CD14-positive monocyte (primary cell): ENCODE data around the gene LYRM4. TPM values are rescaled to one million over a fixed set of nuclear protein-coding genes. Genes with fewer than 3 reads are reported as not detected.

Source experiments
- DNase-seq, 3 donors: peaks; one replicate each; pipeline ENCODE4 v3.0.0-alpha.2; 2011 to 2022
- H2AFZ ChIP-seq: 2 replicates; pipeline ENCODE4 v1.6.0; 2012; ENCODE audit warnings: mild to moderate bottlenecking, low read depth, low read length, inconsistent platforms; ENCODE audit not compliant: insufficient read depth, poor library complexity, severe bottlenecking
- H3K27ac ChIP-seq, 2 donors: 1 replicate in 1 of 2; 2 replicates in 1 of 2; pipeline ENCODE4 v1.5.1; 2012 to 2013; ENCODE audit warnings: low read length in 2 of 2, control low read depth in 1 of 2, inconsistent platforms in 1 of 2, low read depth in 1 of 2, mild to moderate bottlenecking in 1 of 2
- H3K27me3 ChIP-seq, 2 donors: one replicate each; pipeline versions ENCODE4 v1.6.0 to v1.6.1; 2011 to 2013; ENCODE audit warnings: low read length in 2 of 2; ENCODE audit not compliant: control insufficient read depth in 2 of 2, insufficient read depth in 2 of 2
- H3K36me3 ChIP-seq, 2 donors: replicated peaks in 1 of 2; 1 replicate in 1 of 2; 2 replicates in 1 of 2; pipeline versions ENCODE4 v1.5.1 to v1.6.1; 2012 to 2013; ENCODE audit warnings: low read length in 2 of 2, control low read depth in 1 of 2, inconsistent platforms in 1 of 2, mild to moderate bottlenecking in 1 of 2; ENCODE audit not compliant: insufficient read depth in 2 of 2, control insufficient read depth in 1 of 2
- H3K4me1 ChIP-seq, 2 donors: 1 replicate in 1 of 2; 2 replicates in 1 of 2; pipeline versions ENCODE4 v1.5.1 to v1.6.1; 2012 to 2013; ENCODE audit warnings: low read length in 2 of 2, control low read depth in 1 of 2, inconsistent platforms in 1 of 2, mild to moderate bottlenecking in 1 of 2, moderate library complexity in 1 of 2; ENCODE audit not compliant: insufficient read depth in 2 of 2, control insufficient read depth in 1 of 2
- H3K4me2 ChIP-seq: replicated peaks from 2 replicates; pipeline ENCODE3; 2012; ENCODE audit warnings: low read length, moderate library complexity, mild to moderate bottlenecking; ENCODE audit not compliant: poor library complexity, severe bottlenecking; ENCODE audit errors: extremely low read depth
- H3K4me3 ChIP-seq, 3 experiments: fragments of 200-600 bp in 1 of 3; sonication (generic) in 1 of 3; replicated peaks in 1 of 3; 1 replicate in 2 of 3; 2 replicates in 1 of 3; pipeline ENCODE4 v1.5.1; 2011 to 2013; ENCODE audit warnings: low read length in 3 of 3, mild to moderate bottlenecking in 3 of 3, control low read depth in 2 of 3, low read depth in 2 of 3, inconsistent platforms in 1 of 3, moderate library complexity in 1 of 3
- H3K79me2 ChIP-seq: 2 replicates; pipeline ENCODE4 v1.6.0; 2012; ENCODE audit warnings: mild to moderate bottlenecking, control low read depth, inconsistent platforms, low read length, moderate library complexity; ENCODE audit not compliant: insufficient read depth
- H3K9ac ChIP-seq: 2 replicates; pipeline ENCODE4 v1.6.0; 2017; ENCODE audit warnings: low read length, mild to moderate bottlenecking; ENCODE audit not compliant: insufficient read depth, poor library complexity, severe bottlenecking
- H3K9me3 ChIP-seq, 2 donors: replicated peaks in 1 of 2; 1 replicate in 1 of 2; 2 replicates in 1 of 2; pipeline versions ENCODE4 v1.5.1 to v1.6.1; 2012 to 2013; ENCODE audit warnings: low read length in 2 of 2, control low read depth in 1 of 2; ENCODE audit not compliant: control insufficient read depth in 1 of 2, insufficient read depth in 1 of 2
- H4K20me1 ChIP-seq: 2 replicates; pipeline ENCODE4 v1.6.0; 2012; ENCODE audit warnings: mild to moderate bottlenecking, low read length, control low read depth, moderate library complexity; ENCODE audit not compliant: insufficient read depth
- H3K27ac Mint-ChIP-seq, 7 donors: one replicate each; pipeline ENCODE4 v1.8.0; 2020; ENCODE audit warnings: mild to moderate bottlenecking in 7 of 7, mixed read lengths in 7 of 7, moderate library complexity in 6 of 7, inconsistent platforms in 2 of 7
- H3K27me3 Mint-ChIP-seq, 3 donors: one replicate each; pipeline ENCODE4 v1.8.0; 2021 to 2022; ENCODE audit warnings: low read depth in 3 of 3, mild to moderate bottlenecking in 3 of 3, mixed read lengths in 3 of 3, moderate library complexity in 3 of 3, inconsistent platforms in 1 of 3
- H3K36me3 Mint-ChIP-seq, 2 donors: one replicate each; pipeline ENCODE4 v1.8.0; 2020; ENCODE audit warnings: mixed read lengths in 2 of 2, inconsistent platforms in 1 of 2, mild to moderate bottlenecking in 1 of 2
- H3K4me1 Mint-ChIP-seq: one replicate; pipeline ENCODE4 v1.8.0; 2020; ENCODE audit warnings: mild to moderate bottlenecking, mixed read lengths
- H3K4me3 Mint-ChIP-seq, 2 donors: one replicate each; pipeline ENCODE4 v1.8.0; 2020; ENCODE audit warnings: mild to moderate bottlenecking in 2 of 2, mixed read lengths in 2 of 2, moderate library complexity in 1 of 2
- H3K9me3 Mint-ChIP-seq, 7 donors: one replicate each; pipeline ENCODE4 v1.8.0; 2020 to 2022; ENCODE audit warnings: mixed read lengths in 7 of 7, mild to moderate bottlenecking in 6 of 7, moderate library complexity in 6 of 7, inconsistent platforms in 2 of 7
- WGBS: methylation state at CpG from one replicate; pipeline ENCODE4 v1.1.5; 2013; ENCODE audit warnings: missing lambda C conversion rate; ENCODE audit not compliant: insufficient coverage; 5-methylcytosine and 5-hydroxymethylcytosine counted together
- intact Hi-C, 2 donors: fragments of 100-400 bp; cut with micrococcal nuclease; formaldehyde crosslinking; loops; one replicate each; pipeline versions ENCODE4 v1.15.0 to v1.15.1; 2023
- polyA plus RNA-seq, 3 donors: library from polyadenylated mRNA; depleted of rRNA in 1 of 3; unstranded in 2 of 3; stranded (reverse) in 1 of 3; fragments of 300-500 nt in 2 of 3; fragments of >200 nt in 1 of 3; fragmentation: Illumina TruSeq in 2 of 3; gene quantifications; 1 replicate in 2 of 3; 2 replicates in 1 of 3; pipeline ENCODE4 v1.2.3, GENCODE V29; 2012 to 2021
- TF ChIP-seq, protein P1 (sequence below): fragments of 200-600 bp; IDR thresholded peaks from one replicate; pipeline ENCODE4 v1.8.0; 2022; ENCODE audit warnings: antibody characterized with exemption, mild to moderate bottlenecking

The LYRM4 gene
- polyA plus RNA-seq, 3 donors = 13.7 to 19.6 (median 18.1) TPM

DNA sequence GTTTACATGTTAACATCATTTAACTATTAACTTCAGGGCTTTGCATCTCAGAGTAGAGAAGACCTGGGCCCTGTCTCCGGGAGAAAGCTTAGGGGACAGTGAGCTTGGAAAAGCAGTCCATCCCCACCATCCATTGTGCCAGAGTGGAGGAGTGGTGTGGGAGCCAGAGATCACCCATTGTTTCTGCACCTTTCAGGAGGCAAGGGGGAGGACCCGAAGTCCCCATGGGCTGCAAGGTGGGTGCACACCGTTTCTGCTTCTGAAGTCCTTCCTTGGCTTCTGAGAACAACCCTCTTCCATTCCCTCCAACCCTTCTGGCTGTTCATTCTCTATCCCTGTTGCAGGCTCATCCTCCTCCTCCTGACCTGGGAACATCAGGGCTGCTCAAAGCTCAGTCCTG, 179.6 kb downstream of the LYRM4 start:
- WGBS = 95% methylated on average over 2 of the region's 3 CpGs

GRCh38 chr6:5080574-5080973, 180.2 kb downstream of the LYRM4 start:
- peaks cover 18 to 34% (median 19%) of the 10 kb centered on the region in 3 donors for H3K27me3 Mint-ChIP-seq

More for the DNA sequence above, 179.6 kb downstream of the LYRM4 start:
- Histone ChIP-seq H4K20me1 (no peaks in the 10 kb centered on the region), H3K9ac (no peak overlapping the region), H3K36me3 (no peaks in the 10 kb centered on the region), H2AFZ (no peak overlapping the region), H3K27me3 (peaks cover 4 to 16% of the 10 kb centered on the region in 2 donors), H3K4me1 (peaks cover 14 to 42% of the 10 kb centered on the region in 2 donors), H3K4me3 (no peak overlapping the region), H3K9me3 (no peaks in the 10 kb centered on the region), H3K79me2 (no peaks in the 10 kb centered on the region), H3K4me2 (no peak overlapping the region), H3K27ac (no peak overlapping the region)
- H3K27me3 Mint-ChIP-seq = peaks cover 19 to 39% (median 20%) of the 10 kb centered on the region in 3 donors
- H3K4me3 Mint-ChIP-seq = no peak overlapping the region
- no peak for DNase-seq
- H3K36me3 Mint-ChIP-seq = peaks cover 0 to 6% of the 10 kb centered on the region in 2 donors
- H3K27ac Mint-ChIP-seq = peak overlapping the region in 1 of 7 donors; percentile 23
- H3K4me1 Mint-ChIP-seq = peaks cover 26% of the 10 kb centered on the region
- H3K9me3 Mint-ChIP-seq = peaks cover 0 to 2% (median under 1%) of the 10 kb centered on the region in 7 donors
- intact Hi-C loops = loop anchor here in 1 of 2 donors (10.0 kb wide), 1 partner anchor 184 kb away; the partner anchor contains the start of genes FARS2 and LYRM4
- TF ChIP-seq, protein P1, sequence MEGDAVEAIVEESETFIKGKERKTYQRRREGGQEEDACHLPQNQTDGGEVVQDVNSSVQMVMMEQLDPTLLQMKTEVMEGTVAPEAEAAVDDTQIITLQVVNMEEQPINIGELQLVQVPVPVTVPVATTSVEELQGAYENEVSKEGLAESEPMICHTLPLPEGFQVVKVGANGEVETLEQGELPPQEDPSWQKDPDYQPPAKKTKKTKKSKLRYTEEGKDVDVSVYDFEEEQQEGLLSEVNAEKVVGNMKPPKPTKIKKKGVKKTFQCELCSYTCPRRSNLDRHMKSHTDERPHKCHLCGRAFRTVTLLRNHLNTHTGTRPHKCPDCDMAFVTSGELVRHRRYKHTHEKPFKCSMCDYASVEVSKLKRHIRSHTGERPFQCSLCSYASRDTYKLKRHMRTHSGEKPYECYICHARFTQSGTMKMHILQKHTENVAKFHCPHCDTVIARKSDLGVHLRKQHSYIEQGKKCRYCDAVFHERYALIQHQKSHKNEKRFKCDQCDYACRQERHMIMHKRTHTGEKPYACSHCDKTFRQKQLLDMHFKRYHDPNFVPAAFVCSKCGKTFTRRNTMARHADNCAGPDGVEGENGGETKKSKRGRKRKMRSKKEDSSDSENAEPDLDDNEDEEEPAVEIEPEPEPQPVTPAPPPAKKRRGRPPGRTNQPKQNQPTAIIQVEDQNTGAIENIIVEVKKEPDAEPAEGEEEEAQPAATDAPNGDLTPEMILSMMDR = no peak

More at GRCh38 chr6:5080574-5080973, 180.2 kb downstream of the LYRM4 start:
- intact Hi-C loops = loop anchor here in 1 of 2 donors (10.0 kb wide), 1 partner anchor 184 kb away; the partner anchor contains the start of genes FARS2 and LYRM4
- DNase-seq = no peak
- Histone ChIP-seq H3K79me2 (no peaks in the 10 kb centered on the region), H3K36me3 (no peaks in the 10 kb centered on the region), H3K9ac (no peak overlapping the region), H3K4me3 (no peak overlapping the region), H3K4me2 (no peak overlapping the region), H4K20me1 (no peaks in the 10 kb centered on the region), H3K4me1 (peaks cover 12 to 36% of the 10 kb centered on the region in 2 donors), H3K27me3 (peaks cover 1 to 14% of the 10 kb centered on the region in 2 donors), H3K9me3 (no peaks in the 10 kb centered on the region), H2AFZ (no peak overlapping the region), H3K27ac (no peak overlapping the region)
- Mint-ChIP-seq H3K4me1 (peaks cover 24% of the 10 kb centered on the region), H3K36me3 (peaks cover 0 to 6% of the 10 kb centered on the region in 2 donors), H3K9me3 (peaks cover 0 to 2% (median 0%) of the 10 kb centered on the region in 7 donors), H3K4me3 (no peak overlapping the region), H3K27ac (no peak overlapping the region)
- TF ChIP-seq, protein P1 = no peak
- 41% methylated on average over 2 of the region's 3 CpGs for WGBS
